BLaER1 (cell line): Measurements from ENCODE around the gene JPT1.
"Not testable (repeated sequence)": the region's sequence is repeated elsewhere in the genome, so short reads cannot be mapped to it uniquely, and the experiment has no call there.

Experiments
- H3K27ac ChIP-seq: shearing (Covaris generic); formaldehyde crosslinking; 2 replicates; pipeline ENCODE4 v1.8.1; 2022
- H3K27me3 ChIP-seq: shearing (Covaris generic); formaldehyde crosslinking; 2 replicates; pipeline ENCODE4 v1.8.1; 2022
- H3K36me3 ChIP-seq: shearing (Covaris generic); formaldehyde crosslinking; 2 replicates; pipeline ENCODE4 v1.8.1; 2022
- H3K4me1 ChIP-seq: shearing (Covaris generic); formaldehyde crosslinking; 2 replicates; pipeline ENCODE4 v1.8.1; 2022
- H3K4me2 ChIP-seq: shearing (Covaris generic); formaldehyde crosslinking; 2 replicates; pipeline ENCODE4 v1.8.1; 2022
- H3K4me3 ChIP-seq: shearing (Covaris generic); formaldehyde crosslinking; 2 replicates; pipeline ENCODE4 v1.8.1; 2022
- H3K9ac ChIP-seq: shearing (Covaris generic); formaldehyde crosslinking; 2 replicates; pipeline ENCODE4 v1.8.1; 2022
- H3K9me3 ChIP-seq: shearing (Covaris generic); formaldehyde crosslinking; 2 replicates; pipeline ENCODE4 v1.8.1; 2022
- H4K20me1 ChIP-seq: shearing (Covaris generic); formaldehyde crosslinking; 2 replicates; pipeline ENCODE4 v1.8.1; 2022
- Cebpa-rat ChIP-seq: shearing (Covaris generic); IDR thresholded peaks from 2 replicates; pipeline ENCODE4 v1.8.1; 2022

The JPT1 gene

DNA sequence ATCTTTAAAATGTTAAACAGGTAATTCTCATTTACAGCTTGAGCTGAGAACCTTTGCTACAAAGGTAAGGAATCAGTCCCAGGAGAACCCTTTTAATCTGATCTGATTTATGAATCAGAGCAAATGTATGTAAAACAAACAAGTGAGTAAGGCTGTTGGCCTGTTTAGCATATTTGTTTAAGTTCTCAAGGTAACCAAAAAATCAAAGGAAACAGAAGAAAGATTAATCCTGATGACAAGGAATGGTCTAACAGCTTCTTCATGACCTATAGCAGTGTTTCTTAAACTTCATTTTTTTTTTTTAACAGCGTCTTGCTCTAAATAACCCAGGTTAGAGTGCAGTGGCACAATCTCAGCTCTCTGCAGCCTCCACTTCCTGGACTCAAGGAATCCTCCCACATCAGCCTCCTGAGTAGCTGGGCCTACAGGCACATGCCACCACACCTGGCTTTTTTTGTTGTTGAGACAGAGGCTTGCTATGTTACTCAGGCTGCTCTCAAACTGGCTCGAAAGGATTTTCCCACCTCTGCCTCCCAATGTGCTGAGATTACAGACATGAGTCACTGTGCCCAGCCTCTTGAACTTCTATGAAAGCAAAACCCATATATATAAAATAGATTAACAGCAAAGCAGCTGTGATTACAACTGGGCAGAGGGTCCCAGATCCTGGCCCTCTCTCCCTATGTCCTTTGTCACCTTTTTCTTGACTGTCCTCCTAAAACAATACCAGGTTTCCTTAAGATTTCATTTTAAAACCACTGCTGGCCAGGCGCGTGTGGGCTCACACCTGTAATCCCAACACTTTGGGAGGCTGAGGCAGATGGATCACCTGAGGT is 5.1 kb upstream of the JPT1 start:
- Histone ChIP-seq H4K20me1 (0 out of 2 replicates have a peak, but pooled peaks cover 9% of the 10 kb centered on the region), H3K27me3 (no peaks in the 10 kb centered on the region), H3K9me3 (no peaks in the 10 kb centered on the region), H3K9ac (no peak overlapping the region), H3K27ac (no peak overlapping the region), H3K4me1 (peaks cover 12% of the 10 kb centered on the region), H3K4me3 (no peak overlapping the region), H3K36me3 (peaks cover 71% of the 10 kb centered on the region), H3K4me2 (no peak overlapping the region)
- no peak for TF ChIP-seq Cebpa-rat

DNA sequence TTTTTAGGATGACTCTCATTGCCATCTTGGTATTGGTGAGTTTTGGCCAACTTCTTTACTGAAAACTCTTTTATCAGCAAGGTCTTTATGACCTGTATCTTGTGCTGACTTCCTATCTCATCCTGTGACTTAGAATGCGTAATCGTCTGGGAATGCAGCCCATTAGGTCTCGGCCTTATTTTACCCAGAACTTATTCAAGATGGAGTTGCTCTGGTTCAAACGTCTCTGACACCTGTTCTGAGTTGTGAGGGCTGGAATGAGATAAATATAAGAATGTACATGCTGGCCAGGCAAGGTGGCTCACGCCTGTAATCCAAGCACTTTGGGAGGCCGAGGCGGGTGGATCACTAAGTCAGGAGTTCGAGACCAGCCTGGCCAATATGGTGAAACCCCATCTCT is 4.2 kb upstream of the JPT1 start:
- not testable (repeated sequence) for H3K9me3 ChIP-seq, H3K4me2 ChIP-seq, H3K27ac ChIP-seq, H3K4me3 ChIP-seq, H3K27me3 ChIP-seq, H4K20me1 ChIP-seq, H3K9ac ChIP-seq
- peaks cover 61% of the 10 kb centered on the region for H3K36me3 ChIP-seq
- peaks cover 12% of the 10 kb centered on the region for H3K4me1 ChIP-seq

DNA sequence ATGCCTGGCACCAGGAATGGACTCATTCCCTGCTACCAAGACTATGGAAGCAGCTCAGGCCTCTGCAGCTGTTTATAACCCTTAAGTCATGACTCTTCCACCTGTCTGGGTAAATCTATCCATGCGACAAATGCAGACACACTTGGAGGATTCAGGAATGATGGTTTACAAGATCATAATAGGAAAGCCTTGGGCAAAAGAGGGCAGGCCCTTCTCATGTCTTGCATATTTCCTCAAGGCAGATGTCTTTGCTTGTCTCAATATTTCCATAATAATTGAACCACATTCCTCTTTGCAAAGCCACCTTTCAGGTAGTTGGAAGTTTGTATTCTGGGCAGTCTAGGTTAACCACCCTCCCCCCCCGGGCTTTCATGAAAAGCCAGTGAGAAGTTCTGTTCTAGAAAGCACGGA is 884 bp upstream of the JPT1 start:
- peak overlapping the region; percentile 86 for H3K4me2 ChIP-seq
- peaks cover 39% of the 10 kb centered on the region for H3K4me1 ChIP-seq
- peaks cover 39% of the 10 kb centered on the region for H3K36me3 ChIP-seq
- no peak overlapping the region for H3K9ac ChIP-seq
- no peak for TF ChIP-seq Cebpa-rat
- no peaks in the 10 kb centered on the region for H3K9me3 ChIP-seq
- no peaks in the 10 kb centered on the region for H3K27me3 ChIP-seq
- no peak overlapping the region for H3K27ac ChIP-seq
- H3K4me3 ChIP-seq: no peak overlapping the region
- peaks cover 36% of the 10 kb centered on the region for H4K20me1 ChIP-seq

DNA sequence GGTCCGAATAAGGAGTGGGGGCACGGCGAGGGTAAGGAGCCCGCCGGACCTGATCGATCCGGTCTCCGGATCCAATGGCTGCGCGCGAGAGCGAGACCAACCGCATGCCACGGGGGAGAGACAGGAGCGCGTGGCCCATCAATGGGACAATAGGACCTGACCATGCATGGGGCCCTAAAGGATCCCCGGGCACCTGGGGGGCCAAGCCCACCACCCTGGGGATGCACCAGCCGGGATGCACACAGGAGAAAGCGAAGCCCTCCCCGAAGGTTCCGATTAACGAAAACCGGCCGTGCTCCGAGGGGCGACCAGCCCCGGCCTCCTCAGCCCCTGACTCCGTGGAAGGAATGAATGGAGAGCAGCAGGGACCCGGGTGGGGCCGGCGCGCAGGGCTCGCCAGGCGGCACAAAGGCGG is 525 bp downstream of the JPT1 start:
- Histone ChIP-seq H3K27ac (peak overlapping the region; percentile 96), H3K4me2 (peak overlapping the region; percentile 84), H3K36me3 (peaks cover 35% of the 10 kb centered on the region), H3K9ac (peak overlapping the region; percentile 98), H3K9me3 (no peaks in the 10 kb centered on the region), H3K4me3 (peak overlapping the region; percentile 96), H3K4me1 (peaks cover 53% of the 10 kb centered on the region), H4K20me1 (peaks cover 50% of the 10 kb centered on the region), H3K27me3 (no peaks in the 10 kb centered on the region)
- no peak for TF ChIP-seq Cebpa-rat

DNA sequence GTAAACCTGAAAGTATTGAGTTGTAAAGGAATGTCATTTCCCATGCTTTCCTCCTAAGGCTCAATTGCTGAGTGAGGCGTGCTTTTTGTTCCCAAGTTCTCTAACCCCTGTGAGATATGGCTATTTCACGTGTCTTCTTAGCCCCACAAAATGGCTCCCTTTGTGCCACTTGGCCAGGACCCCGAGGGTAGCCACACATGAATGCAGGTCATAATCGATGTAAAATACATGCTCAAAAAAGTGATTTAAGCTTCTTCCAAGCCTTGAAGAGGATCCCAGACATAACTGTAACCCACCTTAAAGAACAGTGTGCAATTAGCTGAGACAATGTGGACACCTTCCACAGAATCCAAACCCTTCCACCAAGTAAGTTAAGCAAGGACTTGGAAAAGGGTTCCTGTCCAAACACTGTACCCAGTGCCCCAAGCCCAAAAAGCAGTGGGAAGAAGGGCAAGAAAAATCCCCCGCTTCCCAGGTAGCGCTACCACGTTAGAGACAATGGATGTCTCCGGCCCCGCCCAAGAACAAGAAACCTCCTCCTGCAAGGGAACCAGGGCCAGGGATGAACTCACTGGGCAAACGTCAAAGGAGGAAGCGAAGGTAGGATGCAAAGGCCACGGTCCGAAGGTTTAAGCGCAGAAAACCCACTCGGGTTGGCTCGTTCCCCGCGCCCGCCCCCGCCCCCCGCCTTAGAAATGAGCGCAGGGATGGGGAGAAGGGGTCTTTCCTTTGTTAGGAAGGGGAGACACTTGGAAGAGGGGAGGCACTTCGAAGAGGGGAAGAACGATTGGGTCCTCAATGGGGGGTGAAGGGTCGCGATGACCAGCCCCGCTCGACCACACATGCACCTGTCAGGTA is 1.2 kb downstream of the JPT1 start:
- Histone ChIP-seq H3K27ac (peak overlapping the region; percentile 96), H4K20me1 (peaks cover 56% of the 10 kb centered on the region), H3K4me3 (peak overlapping the region; percentile 96), H3K9me3 (no peaks in the 10 kb centered on the region), H3K9ac (peak overlapping the region; percentile 98), H3K4me2 (peak overlapping the region; percentile 84), H3K27me3 (no peaks in the 10 kb centered on the region), H3K36me3 (peaks cover 35% of the 10 kb centered on the region), H3K4me1 (peaks cover 53% of the 10 kb centered on the region)
- no peak for TF ChIP-seq Cebpa-rat

DNA sequence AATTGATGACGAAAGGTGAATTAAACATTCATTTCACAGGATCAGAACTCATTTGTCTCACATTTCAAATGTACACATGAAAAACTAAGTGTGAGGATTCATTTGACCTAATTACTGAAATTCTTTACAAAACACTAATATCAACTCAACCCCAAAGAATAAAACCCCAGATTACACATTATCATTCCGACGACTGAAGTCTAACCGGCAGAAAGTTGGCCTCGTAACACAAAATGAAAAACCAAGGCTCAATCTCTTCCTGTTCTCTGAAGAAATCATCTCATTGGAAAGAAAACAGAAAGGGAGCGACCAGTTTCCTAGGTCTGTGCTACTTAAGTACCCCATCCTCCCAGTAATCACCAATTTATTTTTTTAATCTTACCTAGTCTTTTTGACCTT is 1.8 kb downstream of the JPT1 start:
- peaks cover 53% of the 10 kb centered on the region for H3K4me1 ChIP-seq
- peak overlapping the region; percentile 98 for H3K9ac ChIP-seq
- H3K27me3 ChIP-seq: no peaks in the 10 kb centered on the region
- peak overlapping the region; percentile 84 for H3K4me2 ChIP-seq
- H3K4me3 ChIP-seq: peak overlapping the region; percentile 96
- no peaks in the 10 kb centered on the region for H3K9me3 ChIP-seq
- peaks cover 36% of the 10 kb centered on the region for H3K36me3 ChIP-seq
- no peak for TF ChIP-seq Cebpa-rat
- peak overlapping the region; percentile 96 for H3K27ac ChIP-seq
- peaks cover 63% of the 10 kb centered on the region for H4K20me1 ChIP-seq

DNA sequence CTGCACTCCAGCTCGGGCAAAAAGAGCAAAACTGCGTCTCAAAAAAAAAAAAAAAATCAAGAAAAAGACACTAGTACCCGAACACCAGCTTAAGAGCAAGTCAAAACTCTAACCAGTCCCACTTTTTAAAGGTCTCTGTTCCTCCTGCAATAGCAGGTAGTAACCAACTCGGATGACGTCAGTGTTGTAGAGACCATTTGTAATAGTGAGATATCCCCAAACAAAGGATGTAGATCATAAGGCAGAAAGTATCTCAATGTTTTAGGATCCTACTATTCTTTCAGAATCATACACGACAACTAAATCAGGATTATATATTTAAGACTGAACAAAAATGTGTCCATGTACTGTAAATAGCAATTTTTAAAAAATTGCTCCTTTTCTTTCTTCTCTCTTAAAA is 2.4 kb downstream of the JPT1 start:
- H3K9me3 ChIP-seq: no peaks in the 10 kb centered on the region
- H4K20me1 ChIP-seq: peaks cover 68% of the 10 kb centered on the region
- no peak for TF ChIP-seq Cebpa-rat
- H3K4me3 ChIP-seq: peak overlapping the region; percentile 96
- no peaks in the 10 kb centered on the region for H3K27me3 ChIP-seq
- peak overlapping the region; percentile 96; the same call in 1 of the 2 replicates for H3K27ac ChIP-seq
- peaks cover 53% of the 10 kb centered on the region for H3K4me1 ChIP-seq
- H3K4me2 ChIP-seq: peak overlapping the region; percentile 84
- H3K9ac ChIP-seq: peak overlapping the region; percentile 98
- peaks cover 36% of the 10 kb centered on the region for H3K36me3 ChIP-seq

DNA sequence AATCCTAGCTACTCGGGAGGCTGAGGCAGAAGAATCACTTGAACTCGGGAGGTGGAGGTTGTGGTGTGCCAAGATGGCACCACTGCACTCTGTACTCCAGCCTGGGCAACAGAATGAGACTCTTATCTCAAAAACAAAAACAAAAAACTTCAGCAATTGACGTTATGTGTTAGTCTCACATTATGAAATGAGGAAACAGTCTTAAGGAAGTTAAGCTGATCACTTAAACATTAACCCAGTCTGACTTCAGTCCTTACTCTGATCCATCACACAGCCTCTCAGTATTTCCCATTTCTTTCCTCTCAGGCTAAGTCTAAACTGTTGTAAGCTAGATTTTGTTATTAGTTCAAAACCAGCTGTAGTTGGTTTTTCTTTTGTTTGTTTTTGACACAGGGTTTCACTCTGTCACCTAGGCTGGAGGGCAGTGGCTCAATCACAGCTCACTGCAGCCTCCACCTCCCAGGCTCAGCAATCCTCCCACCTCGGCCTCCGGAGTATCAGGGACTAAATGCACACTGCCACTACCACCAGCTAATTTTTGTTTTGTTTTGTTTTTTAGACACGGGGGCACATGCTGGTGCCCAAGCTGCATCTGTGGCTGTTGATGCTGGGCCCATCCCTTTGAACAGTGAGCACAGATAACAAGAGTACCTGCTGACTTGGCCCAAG is 6.3 kb downstream of the JPT1 start:
- no peak for TF ChIP-seq Cebpa-rat
- Histone ChIP-seq H3K4me2 (no peak overlapping the region), H3K9ac (no peak overlapping the region), H3K9me3 (no peaks in the 10 kb centered on the region), H3K4me1 (peaks cover 46% of the 10 kb centered on the region), H3K4me3 (no peak overlapping the region), H4K20me1 (peaks cover 99% of the 10 kb centered on the region), H3K27me3 (no peaks in the 10 kb centered on the region), H3K27ac (no peak overlapping the region), H3K36me3 (peaks cover 74% of the 10 kb centered on the region)

DNA sequence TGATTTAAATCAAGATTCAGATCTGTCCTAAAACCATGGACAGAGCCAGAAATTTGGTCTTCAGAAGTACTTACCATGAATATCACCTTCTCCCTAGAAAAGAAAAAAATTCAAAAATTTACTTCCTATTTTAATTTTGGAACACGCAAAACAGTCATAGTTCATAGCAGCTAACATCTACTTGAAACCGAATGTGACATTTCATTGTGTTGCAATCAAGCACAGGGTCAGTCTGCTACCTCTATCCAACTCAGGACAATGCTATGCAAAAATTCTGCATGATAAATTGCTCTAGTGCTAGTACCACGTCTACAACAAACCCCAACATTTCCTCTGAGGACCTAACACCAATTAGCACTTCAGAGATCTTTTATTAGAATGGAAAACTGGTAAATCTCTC is 7.7 kb downstream of the JPT1 start:
- Histone ChIP-seq H3K27ac (no peak overlapping the region), H3K9ac (no peak overlapping the region), H3K4me1 (peaks cover 44% of the 10 kb centered on the region), H4K20me1 (peaks cover 96% of the 10 kb centered on the region), H3K4me2 (no peak overlapping the region), H3K27me3 (no peaks in the 10 kb centered on the region), H3K4me3 (no peak overlapping the region), H3K36me3 (peaks cover 86% of the 10 kb centered on the region), H3K9me3 (no peaks in the 10 kb centered on the region)
- no peak for TF ChIP-seq Cebpa-rat
